ENCODE results near the gene CCNQ. TPM values are rescaled to one million over a fixed set of nuclear protein-coding genes. Genes with fewer than 3 reads are reported as not detected.

CCNQ gene
- total and polyA plus RNA-seq, 4 donors: 8.9 to 14.7 (median 9.8) TPM

DNA sequence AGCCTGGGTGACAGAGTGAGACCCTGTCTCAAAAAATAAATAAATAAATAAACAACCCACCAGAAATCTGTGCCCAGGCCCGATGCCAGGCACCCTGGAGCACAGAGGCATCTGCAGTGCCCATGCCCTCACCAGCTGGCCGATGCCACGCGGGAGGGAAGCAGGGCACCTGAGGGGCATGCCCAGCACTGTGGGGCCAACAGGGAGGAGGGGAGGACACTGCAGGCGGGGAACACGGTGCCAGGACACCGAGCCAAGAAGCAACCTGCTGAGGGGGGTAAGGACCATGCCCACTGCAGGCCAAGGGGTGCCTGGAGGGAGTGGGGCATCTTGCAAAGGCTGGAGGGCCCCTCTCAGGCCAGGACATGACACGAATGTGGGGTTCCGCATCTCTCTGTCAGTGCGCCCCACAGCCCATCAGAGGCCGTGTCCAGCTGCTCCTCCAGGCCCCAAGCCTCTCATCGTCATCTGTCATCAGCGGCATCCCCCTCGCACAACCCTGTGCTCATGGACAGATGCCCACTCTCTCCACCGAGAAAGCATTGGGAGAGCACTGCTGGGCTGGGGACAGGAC lies 34.8 kb upstream of the CCNQ start:
- Histone ChIP-seq H3K27me3 (ENCODE audit: control insufficient read depth in 4 of 4, insufficient read depth in 4 of 4, low read length in 3 of 4) (no peaks in the 10 kb centered on the region), H3K9ac (ENCODE audit: low read depth in 1 of 2, low read length in 2 of 2) (no peak overlapping the region), H3K36me3 (ENCODE audit: control insufficient read depth in 4 of 4, insufficient read depth in 3 of 4, low read depth in 1 of 4, low read length in 3 of 4) (no peaks in the 10 kb centered on the region), H3K27ac (ENCODE audit: low read depth in 1 of 2, low read length in 2 of 2) (no peak overlapping the region), H3K9me3 (ENCODE audit: control insufficient read depth in 4 of 4, low read length in 3 of 4) (no peaks in the 10 kb centered on the region), H3K4me1 (ENCODE audit: control insufficient read depth in 4 of 4, insufficient read depth in 4 of 4, low read length in 3 of 4) (peaks cover 0 to under 1% (median 0%) of the 10 kb centered on the region in 4 donors), H3K4me3 (ENCODE audit: low read depth in 1 of 3, low read length in 3 of 3) (no peak overlapping the region)
- WGBS: 67% methylated on average over 15 of the region's 15 CpGs
- DNase-seq (ENCODE audit: low spot score): no peak
- TF ChIP-seq HNF4A (conservative IDR thresholded peaks at IDR 0.05): no peak
- TF ChIP-seq, protein P1, sequence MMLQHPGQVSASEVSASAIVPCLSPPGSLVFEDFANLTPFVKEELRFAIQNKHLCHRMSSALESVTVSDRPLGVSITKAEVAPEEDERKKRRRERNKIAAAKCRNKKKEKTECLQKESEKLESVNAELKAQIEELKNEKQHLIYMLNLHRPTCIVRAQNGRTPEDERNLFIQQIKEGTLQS (IDR thresholded peaks at IDR 0.05): no peak
- no peak for TF ChIP-seq NR2F2 (IDR thresholded peaks at IDR 0.05)
- no peak for TF ChIP-seq EGR1 (IDR thresholded peaks at IDR 0.05; ENCODE audit: low read depth in 2 of 2)
- TF ChIP-seq, protein P2, sequence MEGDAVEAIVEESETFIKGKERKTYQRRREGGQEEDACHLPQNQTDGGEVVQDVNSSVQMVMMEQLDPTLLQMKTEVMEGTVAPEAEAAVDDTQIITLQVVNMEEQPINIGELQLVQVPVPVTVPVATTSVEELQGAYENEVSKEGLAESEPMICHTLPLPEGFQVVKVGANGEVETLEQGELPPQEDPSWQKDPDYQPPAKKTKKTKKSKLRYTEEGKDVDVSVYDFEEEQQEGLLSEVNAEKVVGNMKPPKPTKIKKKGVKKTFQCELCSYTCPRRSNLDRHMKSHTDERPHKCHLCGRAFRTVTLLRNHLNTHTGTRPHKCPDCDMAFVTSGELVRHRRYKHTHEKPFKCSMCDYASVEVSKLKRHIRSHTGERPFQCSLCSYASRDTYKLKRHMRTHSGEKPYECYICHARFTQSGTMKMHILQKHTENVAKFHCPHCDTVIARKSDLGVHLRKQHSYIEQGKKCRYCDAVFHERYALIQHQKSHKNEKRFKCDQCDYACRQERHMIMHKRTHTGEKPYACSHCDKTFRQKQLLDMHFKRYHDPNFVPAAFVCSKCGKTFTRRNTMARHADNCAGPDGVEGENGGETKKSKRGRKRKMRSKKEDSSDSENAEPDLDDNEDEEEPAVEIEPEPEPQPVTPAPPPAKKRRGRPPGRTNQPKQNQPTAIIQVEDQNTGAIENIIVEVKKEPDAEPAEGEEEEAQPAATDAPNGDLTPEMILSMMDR (IDR thresholded peaks at IDR 0.05; ENCODE audit: low read depth, low read length, missing input control): no peak
- no peak for TF ChIP-seq RXRA (IDR thresholded peaks at IDR 0.05)
- TF ChIP-seq, protein P3, sequence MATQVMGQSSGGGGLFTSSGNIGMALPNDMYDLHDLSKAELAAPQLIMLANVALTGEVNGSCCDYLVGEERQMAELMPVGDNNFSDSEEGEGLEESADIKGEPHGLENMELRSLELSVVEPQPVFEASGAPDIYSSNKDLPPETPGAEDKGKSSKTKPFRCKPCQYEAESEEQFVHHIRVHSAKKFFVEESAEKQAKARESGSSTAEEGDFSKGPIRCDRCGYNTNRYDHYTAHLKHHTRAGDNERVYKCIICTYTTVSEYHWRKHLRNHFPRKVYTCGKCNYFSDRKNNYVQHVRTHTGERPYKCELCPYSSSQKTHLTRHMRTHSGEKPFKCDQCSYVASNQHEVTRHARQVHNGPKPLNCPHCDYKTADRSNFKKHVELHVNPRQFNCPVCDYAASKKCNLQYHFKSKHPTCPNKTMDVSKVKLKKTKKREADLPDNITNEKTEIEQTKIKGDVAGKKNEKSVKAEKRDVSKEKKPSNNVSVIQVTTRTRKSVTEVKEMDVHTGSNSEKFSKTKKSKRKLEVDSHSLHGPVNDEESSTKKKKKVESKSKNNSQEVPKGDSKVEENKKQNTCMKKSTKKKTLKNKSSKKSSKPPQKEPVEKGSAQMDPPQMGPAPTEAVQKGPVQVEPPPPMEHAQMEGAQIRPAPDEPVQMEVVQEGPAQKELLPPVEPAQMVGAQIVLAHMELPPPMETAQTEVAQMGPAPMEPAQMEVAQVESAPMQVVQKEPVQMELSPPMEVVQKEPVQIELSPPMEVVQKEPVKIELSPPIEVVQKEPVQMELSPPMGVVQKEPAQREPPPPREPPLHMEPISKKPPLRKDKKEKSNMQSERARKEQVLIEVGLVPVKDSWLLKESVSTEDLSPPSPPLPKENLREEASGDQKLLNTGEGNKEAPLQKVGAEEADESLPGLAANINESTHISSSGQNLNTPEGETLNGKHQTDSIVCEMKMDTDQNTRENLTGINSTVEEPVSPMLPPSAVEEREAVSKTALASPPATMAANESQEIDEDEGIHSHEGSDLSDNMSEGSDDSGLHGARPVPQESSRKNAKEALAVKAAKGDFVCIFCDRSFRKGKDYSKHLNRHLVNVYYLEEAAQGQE (IDR thresholded peaks at IDR 0.05): no peak
- no peak for TF ChIP-seq FOXA2 (IDR thresholded peaks at IDR 0.05)
- TF ChIP-seq GABPA (IDR thresholded peaks at IDR 0.05 in 1 of 2, conservative IDR thresholded peaks at IDR 0.05 in 1 of 2): no peak
- TF ChIP-seq, protein P4, sequence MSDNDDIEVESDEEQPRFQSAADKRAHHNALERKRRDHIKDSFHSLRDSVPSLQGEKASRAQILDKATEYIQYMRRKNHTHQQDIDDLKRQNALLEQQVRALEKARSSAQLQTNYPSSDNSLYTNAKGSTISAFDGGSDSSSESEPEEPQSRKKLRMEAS (IDR thresholded peaks at IDR 0.05): no peak
- TF ChIP-seq SP1 (IDR thresholded peaks at IDR 0.05): no peak
- no peak for TF ChIP-seq HNF4G (IDR thresholded peaks at IDR 0.05)

DNA sequence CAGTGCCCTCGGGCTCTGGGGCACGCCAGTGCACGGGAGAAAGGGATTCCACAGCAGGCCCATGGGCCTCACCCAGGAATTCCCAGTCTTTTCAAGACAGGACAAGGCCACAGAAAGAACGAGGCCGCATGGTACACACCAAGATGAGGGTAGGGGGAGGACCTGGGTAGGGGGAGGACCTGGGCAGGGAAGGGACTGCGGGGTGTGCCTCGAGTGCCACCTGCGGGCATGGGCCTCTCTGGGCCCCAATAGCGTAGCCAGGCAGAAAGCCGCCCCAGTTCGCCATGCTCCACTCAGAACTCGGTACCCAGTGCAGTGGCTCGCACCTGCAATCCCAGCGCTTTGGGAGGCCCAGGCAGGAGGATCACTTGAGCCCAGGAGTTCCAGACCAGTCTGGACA lies 34.1 kb upstream of the CCNQ start:
- WGBS: 89% methylated on average over 14 of the region's 14 CpGs
- DNase-seq (ENCODE audit: low spot score): no peak
- Histone ChIP-seq H3K27me3 (ENCODE audit: control insufficient read depth in 4 of 4, insufficient read depth in 4 of 4, low read length in 3 of 4) (no peaks in the 10 kb centered on the region), H3K9me3 (ENCODE audit: control insufficient read depth in 4 of 4, low read length in 3 of 4) (no peaks in the 10 kb centered on the region), H3K27ac (ENCODE audit: low read depth in 1 of 2, low read length in 2 of 2) (no peak overlapping the region), H3K4me3 (ENCODE audit: low read depth in 1 of 3, low read length in 3 of 3) (no peak overlapping the region), H3K36me3 (ENCODE audit: control insufficient read depth in 4 of 4, insufficient read depth in 3 of 4, low read depth in 1 of 4, low read length in 3 of 4) (no peaks in the 10 kb centered on the region), H3K9ac (ENCODE audit: low read depth in 1 of 2, low read length in 2 of 2) (no peak overlapping the region), H3K4me1 (ENCODE audit: control insufficient read depth in 4 of 4, insufficient read depth in 4 of 4, low read length in 3 of 4) (peaks cover 0 to 5% (median under 1%) of the 10 kb centered on the region in 4 donors)
- TF ChIP-seq TAF1 (conservative IDR thresholded peaks at IDR 0.05) (no peak), FOXA1 (IDR thresholded peaks at IDR 0.05) (no peak), NR2F2 (IDR thresholded peaks at IDR 0.05) (no peak), FOXA2 (IDR thresholded peaks at IDR 0.05) (no peak)

All from liver (tissue), 9 donors.